Measurements from ENCODE around the gene ALOX12B.
"Not testable (repeated sequence)": the region's sequence is repeated elsewhere in the genome, so short reads cannot be mapped to it uniquely, and the experiment has no call there.

Gene ALOX12B

DNA sequence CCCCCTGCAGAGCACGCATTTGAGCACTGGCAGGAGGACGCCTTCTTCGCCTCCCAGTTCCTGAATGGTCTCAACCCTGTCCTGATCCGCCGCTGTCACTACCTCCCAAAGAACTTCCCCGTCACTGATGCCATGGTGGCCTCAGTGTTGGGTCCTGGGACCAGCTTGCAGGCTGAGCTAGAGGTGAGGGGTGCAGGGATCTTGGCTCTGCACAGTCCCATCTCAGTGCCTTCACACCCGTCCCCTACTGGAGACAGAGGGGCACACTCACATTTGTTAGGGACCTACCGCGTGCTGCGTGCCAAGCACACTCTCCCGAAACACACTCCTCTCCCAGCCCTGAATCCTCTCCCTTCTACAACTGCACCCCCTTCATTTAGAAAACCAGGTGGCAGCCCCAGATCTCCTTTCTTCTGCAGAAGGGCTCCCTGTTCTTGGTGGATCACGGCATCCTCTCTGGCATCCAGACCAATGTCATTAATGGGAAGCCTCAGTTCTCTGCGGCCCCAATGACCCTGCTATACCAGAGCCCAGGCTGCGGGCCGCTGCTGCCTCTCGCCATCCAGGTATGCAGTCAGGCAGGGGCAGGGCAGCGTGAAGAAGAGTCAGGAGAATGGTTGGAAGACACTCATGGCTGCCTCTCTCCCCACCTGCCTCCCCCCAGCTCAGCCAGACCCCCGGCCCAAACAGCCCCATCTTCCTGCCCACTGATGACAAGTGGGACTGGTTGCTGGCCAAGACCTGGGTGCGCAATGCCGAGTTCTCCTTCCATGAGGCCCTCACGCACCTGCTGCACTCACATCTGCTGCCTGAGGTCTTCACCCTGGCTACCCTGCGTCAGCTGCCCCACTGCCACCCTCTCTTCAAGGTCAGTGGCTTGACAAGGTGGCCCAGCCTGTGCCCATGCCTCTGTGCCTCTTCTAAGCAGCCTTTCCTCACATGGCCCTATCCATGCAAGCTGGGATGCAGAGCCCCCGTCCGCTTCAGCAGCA lies 42.4 kb downstream of the ALOX12B start:
- DNase-seq (ENCODE audit: low read depth in 2 of 2): no peak

DNA sequence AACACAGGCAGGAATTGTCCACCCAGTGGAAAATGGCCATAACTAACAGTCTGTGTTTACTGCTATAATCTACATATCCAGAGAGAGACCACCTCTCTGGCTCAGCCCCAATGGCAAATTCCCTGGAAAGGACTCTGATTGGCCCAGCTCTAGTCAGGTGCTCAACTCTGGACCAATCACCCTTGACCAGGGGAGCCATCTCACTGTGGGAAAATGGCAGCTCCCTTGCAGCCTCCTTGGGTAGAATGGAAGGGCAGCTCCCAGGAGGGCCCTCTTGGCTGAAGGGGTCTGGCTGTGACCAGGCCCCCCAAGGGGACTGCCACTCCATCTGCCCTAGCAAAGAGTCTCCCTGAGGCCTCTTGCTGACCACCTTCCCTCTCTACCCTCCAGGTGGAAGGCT lies 45.5 kb downstream of the ALOX12B start:
- DNase-seq (ENCODE audit: low read depth in 2 of 2): no peak

DNA sequence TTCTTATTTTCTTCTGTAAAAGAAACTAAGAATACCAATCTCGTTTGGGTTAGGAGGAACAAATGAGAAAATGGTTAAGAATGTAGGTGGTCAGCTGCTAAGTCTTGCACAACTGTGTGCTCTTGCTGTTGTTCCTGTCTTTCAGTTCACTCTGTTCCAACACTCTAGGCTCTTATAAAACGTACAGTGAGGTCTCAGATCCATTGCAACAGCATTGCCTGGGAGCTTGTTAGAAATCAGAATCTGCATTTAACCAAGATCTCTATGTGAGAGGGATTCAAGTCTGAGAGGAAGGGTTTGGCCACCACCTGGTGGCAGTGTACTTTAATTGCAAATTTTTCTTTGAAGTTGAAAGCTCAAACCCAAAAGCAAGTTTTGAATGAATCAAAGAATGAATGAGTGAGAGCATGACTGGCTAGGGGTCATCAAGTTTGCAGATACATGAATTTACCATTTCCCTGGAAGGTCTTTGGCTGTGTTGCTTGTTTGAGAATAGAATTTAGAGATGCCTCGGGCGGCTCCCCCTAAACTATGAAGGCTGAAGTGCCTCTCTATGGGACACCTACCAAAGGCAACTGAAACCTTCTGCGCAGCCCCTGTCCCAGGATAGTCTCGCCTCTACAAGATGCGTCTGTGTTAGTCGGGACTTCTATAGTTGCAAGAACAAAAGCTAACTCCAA lies 46.1 kb downstream of the ALOX12B start:
- no peak for DNase-seq (ENCODE audit: low read depth in 2 of 2)

DNA sequence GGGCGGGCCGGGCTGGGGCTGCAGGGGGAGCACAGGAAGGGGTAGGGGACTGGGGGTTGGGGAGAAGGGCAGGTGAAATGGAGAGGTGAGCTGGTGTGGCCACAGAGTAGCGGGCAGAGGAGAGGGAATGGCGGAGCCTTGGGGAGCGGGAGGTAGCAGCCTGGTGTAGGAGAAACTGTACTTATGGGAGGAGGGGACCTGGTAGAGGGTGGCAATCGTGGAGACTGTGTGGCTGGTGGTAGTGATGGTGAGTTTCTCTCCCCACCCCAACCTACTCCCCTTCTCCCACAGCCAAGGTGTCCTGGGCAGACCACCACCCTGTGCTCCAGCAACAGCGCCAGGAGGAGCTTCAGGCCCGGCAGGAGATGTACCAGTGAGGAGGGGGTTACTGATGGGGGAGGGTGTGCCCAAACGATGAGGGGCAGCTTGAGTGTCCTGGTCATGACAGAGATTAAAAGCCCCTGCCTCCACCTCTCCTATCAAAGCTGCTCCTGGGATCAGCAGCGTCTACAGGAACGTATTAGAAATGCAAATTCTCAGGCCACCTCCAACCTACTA lies 47.8 kb downstream of the ALOX12B start:
- no peak for DNase-seq (ENCODE audit: low read depth in 2 of 2)

DNA sequence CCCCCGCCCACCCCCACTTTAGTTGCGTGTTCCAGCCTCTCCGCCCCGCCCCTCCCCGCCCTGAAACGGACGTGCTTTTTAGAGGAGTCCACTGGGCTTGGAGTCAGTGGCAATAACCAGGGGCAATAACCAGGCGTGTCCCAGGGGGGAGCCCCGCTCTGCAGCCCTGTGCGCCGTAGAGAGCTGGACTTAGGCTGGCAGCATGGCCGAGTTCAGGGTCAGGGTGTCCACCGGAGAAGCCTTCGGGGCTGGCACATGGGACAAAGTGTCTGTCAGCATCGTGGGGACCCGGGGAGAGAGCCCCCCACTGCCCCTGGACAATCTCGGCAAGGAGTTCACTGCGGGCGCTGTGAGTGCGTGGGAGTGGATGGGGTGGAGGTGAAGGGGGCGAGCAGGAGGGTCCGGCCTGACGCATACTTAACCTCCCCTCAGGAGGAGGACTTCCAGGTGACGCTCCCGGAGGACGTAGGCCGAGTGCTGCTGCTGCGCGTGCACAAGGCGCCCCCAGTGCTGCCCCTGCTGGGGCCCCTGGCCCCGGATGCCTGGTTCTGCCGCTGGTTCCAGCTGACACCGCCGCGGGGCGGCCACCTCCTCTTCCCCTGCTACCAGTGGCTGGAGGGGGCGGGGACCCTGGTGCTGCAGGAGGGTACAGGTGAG lies 48.4 kb downstream of the ALOX12B start, which contains the start of gene ALOX15B:
TSS of gene ALOX15B (plus strand) at position 106 of the 657 bp plus-strand sequence. CDS start at position 203, 97 bp downstream.
- DNase-seq (ENCODE audit: low read depth in 2 of 2): no peak

GRCh38 chr17:8032442-8032841 lies 55.1 kb downstream of the ALOX12B start:
- no peak for DNase-seq (ENCODE audit: low read depth in 2 of 2)

DNA sequence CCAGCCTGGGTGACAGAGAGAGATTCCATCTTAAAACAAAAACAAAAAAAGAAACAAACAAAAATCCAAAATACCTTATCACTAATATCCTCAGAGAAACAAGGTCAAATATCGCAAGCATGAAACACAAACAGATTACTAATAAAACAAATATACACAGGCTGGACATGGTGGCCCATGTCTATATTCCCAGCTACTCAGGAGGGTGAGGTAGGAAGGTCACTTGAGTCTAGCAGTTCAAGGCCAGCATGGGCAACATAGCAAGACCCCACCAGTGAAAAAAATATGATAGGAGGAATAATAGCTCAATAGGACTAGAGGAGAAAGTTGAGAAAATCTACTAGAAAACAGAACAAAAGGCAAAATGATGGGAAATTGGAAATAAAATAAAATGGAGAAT lies 55.6 kb downstream of the ALOX12B start:
- DNase-seq (ENCODE audit: low read depth in 2 of 2): no peak

DNA sequence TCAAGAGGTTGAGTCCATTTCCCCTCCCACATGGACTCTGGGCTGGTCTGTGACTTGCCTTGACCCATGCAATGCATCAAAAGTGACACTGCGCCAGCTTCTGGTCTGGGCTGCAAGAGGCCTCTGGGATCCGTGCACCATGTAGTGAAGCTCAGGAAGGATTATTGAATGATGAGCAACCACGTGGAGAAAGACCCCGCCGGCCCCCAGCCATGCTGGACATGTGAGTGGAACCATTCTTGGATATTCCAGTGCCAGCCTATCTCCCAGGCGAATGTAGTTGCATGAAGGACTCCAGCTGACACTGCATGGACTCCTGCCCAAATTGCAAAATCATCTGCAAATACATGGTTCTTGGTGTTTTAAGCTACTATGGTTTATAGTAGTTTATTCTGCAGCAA lies 56.3 kb downstream of the ALOX12B start:
- DNase-seq (ENCODE audit: low read depth in 2 of 2): no peak

GRCh38 chr17:8029121-8029520 lies 58.4 kb downstream of the ALOX12B start:
- no peak for DNase-seq (ENCODE audit: low read depth in 2 of 2)

- DNase-seq (ENCODE audit: low read depth in 2 of 2): no peak
Observed at GRCh38 chr17:8025176-8025911, 62.2 kb downstream of the ALOX12B start.

DNA sequence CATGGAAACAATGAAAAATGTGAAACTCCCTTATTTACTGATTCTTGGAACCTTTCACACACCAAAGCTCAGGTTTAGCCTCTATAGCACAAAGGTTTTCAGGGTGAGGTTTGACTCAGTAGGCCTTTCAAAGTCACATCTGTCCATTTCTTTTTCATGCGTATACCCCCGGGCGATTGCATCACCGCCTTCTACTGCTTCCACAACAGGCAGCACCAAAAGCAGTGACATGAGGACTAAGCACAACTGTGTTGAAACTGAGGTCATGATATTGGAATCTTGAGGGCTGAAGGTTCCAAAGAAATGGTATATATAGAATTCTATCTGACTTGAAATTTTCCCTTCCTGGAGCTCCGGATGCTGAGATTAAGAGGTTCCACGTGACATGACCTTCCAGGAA lies 63.4 kb downstream of the ALOX12B start:
- not testable (repeated sequence) for DNase-seq (ENCODE audit: low read depth in 2 of 2)
